K562 (cell line): Measurements from ENCODE around the gene DOP1B.

Experiments used
- CBX1 ChIP-seq: sonication (generic); IDR thresholded peaks from 2 replicates; pipeline ENCODE4 v1.6.1; 2016; ENCODE audit warnings: antibody characterized with exemption, low read depth, mild to moderate bottlenecking
- FOXP1 ChIP-seq: sonication (generic); formaldehyde crosslinking; IDR thresholded peaks from 2 replicates; pipeline ENCODE4 v1.8.0; 2022; ENCODE audit warnings: mild to moderate bottlenecking, missing genetic modification reagents
- HMGN3 ChIP-seq: IDR thresholded peaks from 2 replicates; pipeline ENCODE4 v1.6.1; 2011; ENCODE audit warnings: borderline replicate concordance, low read depth, mild to moderate bottlenecking, mixed read lengths, low read length; ENCODE audit not compliant: insufficient read length; ENCODE audit errors: extremely low read depth
- NR3C1 ChIP-seq: sonication (generic); formaldehyde crosslinking; IDR thresholded peaks from 2 replicates; pipeline ENCODE4 v1.8.1; 2022; ENCODE audit warnings: missing genetic modification reagents
- SAFB2 ChIP-seq: fragments of 200-400 bp; formaldehyde crosslinking; IDR thresholded peaks from 2 replicates; pipeline ENCODE4 v1.6.1; 2018; ENCODE audit warnings: borderline replicate concordance, low read length, low read depth, moderate library complexity; ENCODE audit not compliant: severe bottlenecking
- SRSF1 ChIP-seq: fragments of 200-400 bp; formaldehyde crosslinking; IDR thresholded peaks from 2 replicates; pipeline ENCODE4 v1.6.1; 2017; ENCODE audit warnings: mild to moderate bottlenecking, low read depth, low read length, moderate library complexity
- XRCC4 ChIP-seq: IDR thresholded peaks from one replicate; pipeline ENCODE4 v1.6.1; 2011; ENCODE audit not compliant: insufficient read depth, insufficient read length; ENCODE audit errors: extremely low read depth
- ZNF707 ChIP-seq: fragments of 250-450 bp; sonication (Bioruptor Pico); conservative IDR thresholded peaks from 2 replicates; pipeline ENCODE4 v1.8.0; 2022; ENCODE audit warnings: inconsistent platforms, mild to moderate bottlenecking, moderate library complexity
- TF ChIP-seq, protein P1 (sequence below): fragments of 250-450 bp; sonication (Bioruptor Pico); IDR thresholded peaks from 2 replicates; pipeline ENCODE4 v1.5.0; 2021; ENCODE audit warnings: mild to moderate bottlenecking, borderline replicate concordance
- TF ChIP-seq, protein P2 (sequence below), 3 experiments: IDR thresholded peaks in 2 of 3; conservative IDR thresholded peaks in 1 of 3; 2 replicates each; pipeline ENCODE4 v1.5.1; 2011 to 2012; ENCODE audit warnings: low read length in 3 of 3, mild to moderate bottlenecking in 3 of 3, control low read depth in 2 of 3, improper control_type of control experiment in 1 of 3, inconsistent platforms in 1 of 3, low read depth in 1 of 3, mixed read lengths in 1 of 3, moderate library complexity in 1 of 3; ENCODE audit not compliant: insufficient read depth in 2 of 3

DNA sequence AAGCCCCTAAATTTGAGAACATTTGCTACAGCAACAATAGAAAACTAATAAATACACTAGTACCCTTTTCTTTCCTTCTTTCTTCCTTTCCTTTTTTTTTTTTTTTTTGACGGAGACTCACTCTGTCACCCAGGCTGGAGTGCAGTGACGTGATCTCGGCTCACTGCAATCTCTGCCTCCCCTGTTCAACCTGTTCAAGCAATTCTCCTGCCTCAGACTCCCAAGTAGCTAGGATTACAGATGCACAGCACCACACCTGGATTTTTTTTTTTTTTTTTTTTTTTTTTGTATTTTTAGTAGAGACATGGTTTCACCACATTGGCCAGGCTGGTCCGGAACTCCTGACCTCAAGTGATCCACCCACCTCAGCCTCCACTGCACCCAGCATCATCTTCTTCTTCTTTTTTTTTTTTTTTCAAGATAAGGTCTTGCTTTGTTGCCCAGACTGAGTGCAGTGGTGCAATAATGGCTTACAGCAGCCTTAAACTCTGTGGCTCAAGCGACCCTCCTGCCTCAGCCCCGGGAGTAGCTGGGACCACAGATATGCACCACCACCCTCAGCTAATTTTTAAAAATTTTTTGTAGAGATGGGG, 41.4 kb upstream of the DOP1B start:
- TF ChIP-seq CBX1, result no peak
- TF ChIP-seq FOXP1 (CRISPR knock-in tag), result no peak
- TF ChIP-seq, protein P1, sequence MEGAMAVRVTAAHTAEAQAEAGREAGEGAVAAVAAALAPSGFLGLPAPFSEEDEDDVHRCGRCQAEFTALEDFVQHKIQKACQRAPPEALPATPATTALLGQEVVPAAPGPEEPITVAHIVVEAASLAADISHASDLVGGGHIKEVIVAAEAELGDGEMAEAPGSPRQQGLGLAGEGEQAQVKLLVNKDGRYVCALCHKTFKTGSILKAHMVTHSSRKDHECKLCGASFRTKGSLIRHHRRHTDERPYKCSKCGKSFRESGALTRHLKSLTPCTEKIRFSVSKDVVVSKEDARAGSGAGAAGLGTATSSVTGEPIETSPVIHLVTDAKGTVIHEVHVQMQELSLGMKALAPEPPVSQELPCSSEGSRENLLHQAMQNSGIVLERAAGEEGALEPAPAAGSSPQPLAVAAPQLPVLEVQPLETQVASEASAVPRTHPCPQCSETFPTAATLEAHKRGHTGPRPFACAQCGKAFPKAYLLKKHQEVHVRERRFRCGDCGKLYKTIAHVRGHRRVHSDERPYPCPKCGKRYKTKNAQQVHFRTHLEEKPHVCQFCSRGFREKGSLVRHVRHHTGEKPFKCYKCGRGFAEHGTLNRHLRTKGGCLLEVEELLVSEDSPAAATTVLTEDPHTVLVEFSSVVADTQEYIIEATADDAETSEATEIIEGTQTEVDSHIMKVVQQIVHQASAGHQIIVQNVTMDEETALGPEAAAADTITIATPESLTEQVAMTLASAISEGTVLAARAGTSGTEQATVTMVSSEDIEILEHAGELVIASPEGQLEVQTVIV (CRISPR knock-in tag), result no peak
- TF ChIP-seq, protein P2, sequence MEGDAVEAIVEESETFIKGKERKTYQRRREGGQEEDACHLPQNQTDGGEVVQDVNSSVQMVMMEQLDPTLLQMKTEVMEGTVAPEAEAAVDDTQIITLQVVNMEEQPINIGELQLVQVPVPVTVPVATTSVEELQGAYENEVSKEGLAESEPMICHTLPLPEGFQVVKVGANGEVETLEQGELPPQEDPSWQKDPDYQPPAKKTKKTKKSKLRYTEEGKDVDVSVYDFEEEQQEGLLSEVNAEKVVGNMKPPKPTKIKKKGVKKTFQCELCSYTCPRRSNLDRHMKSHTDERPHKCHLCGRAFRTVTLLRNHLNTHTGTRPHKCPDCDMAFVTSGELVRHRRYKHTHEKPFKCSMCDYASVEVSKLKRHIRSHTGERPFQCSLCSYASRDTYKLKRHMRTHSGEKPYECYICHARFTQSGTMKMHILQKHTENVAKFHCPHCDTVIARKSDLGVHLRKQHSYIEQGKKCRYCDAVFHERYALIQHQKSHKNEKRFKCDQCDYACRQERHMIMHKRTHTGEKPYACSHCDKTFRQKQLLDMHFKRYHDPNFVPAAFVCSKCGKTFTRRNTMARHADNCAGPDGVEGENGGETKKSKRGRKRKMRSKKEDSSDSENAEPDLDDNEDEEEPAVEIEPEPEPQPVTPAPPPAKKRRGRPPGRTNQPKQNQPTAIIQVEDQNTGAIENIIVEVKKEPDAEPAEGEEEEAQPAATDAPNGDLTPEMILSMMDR (IDR thresholded peaks at IDR 0.05 in 2 of 3, conservative IDR thresholded peaks at IDR 0.05 in 1 of 3; ENCODE audit: insufficient read depth in 2 of 3, low read depth in 1 of 3, low read length in 3 of 3), result no peak
- no peak for TF ChIP-seq SAFB2
- no peak for TF ChIP-seq NR3C1 (CRISPR knock-in tag)
- TF ChIP-seq XRCC4, result no peak
- no peak for TF ChIP-seq ZNF707 (CRISPR knock-in tag)
- no peak for TF ChIP-seq HMGN3
- TF ChIP-seq SRSF1, result no peak
